B cell (primary cell): ENCODE data around the gene UBXN6. TPM values are rescaled to one million over a fixed set of nuclear protein-coding genes. Genes with fewer than 3 reads are reported as not detected.

Source experiments
- ATAC-seq: fragments of 200-7000 bp; cut with Tn5 transposase; one replicate; pipeline ENCODE4 v1.10.0; 2021; ENCODE audit warnings: low read depth, mild to moderate bottlenecking, moderate number of reproducible peaks, moderate library complexity
- CTCF ChIA-PET: fragments of 350-600 bp; sonication (Branson Sonifier 250); formaldehyde crosslinking; loops from one replicate; lab custom pipeline; 2021; ENCODE audit warnings: antibody characterized with exemption, inconsistent platforms; lab: Charles Lee
- POLR2A ChIA-PET: fragments of 350-600 bp; sonication (Branson Sonifier 250); formaldehyde crosslinking; loops from one replicate; lab custom pipeline; 2021; ENCODE audit warnings: antibody characterized with exemption; lab: Charles Lee
- DNase-seq: peaks from one replicate; pipeline ENCODE4 v3.0.0; 2013
- H2AFZ ChIP-seq: 2 replicates; pipeline ENCODE4 v1.6.1; 2012; ENCODE audit warnings: mild to moderate bottlenecking, low read depth, low read length; ENCODE audit not compliant: insufficient read depth, poor library complexity, severe bottlenecking
- H3K27ac ChIP-seq, 2 donors: 1 replicate in 1 of 2; 2 replicates in 1 of 2; pipeline ENCODE4 v1.5.1; 2012 to 2013; ENCODE audit warnings: low read length in 2 of 2, mild to moderate bottlenecking in 2 of 2, moderate library complexity in 1 of 2
- H3K27me3 ChIP-seq, 4 experiments: fragments of 200-600 bp in 1 of 4; sonication (generic) in 1 of 4; replicated peaks in 1 of 4; 1 replicate in 2 of 4; 2 replicates in 2 of 4; pipeline versions ENCODE4 v1.6.1 to v1.7.0; 2013 to 2016; ENCODE audit warnings: low read length in 3 of 4, mild to moderate bottlenecking in 2 of 4, mixed read lengths in 1 of 4, moderate library complexity in 1 of 4; ENCODE audit not compliant: insufficient read depth in 4 of 4, control insufficient read depth in 3 of 4; ENCODE audit errors: control extremely low read depth in 1 of 4
- H3K36me3 ChIP-seq, 2 experiments: replicated peaks in 1 of 2; 1 replicate in 1 of 2; 2 replicates in 1 of 2; pipeline versions ENCODE4 v1.6.1 to v1.7.1; 2013; ENCODE audit warnings: low read length in 1 of 2; ENCODE audit not compliant: insufficient read depth in 2 of 2, control insufficient read depth in 1 of 2; ENCODE audit errors: control extremely low read depth in 1 of 2, extremely low read depth in 1 of 2
- H3K4me1 ChIP-seq, 2 donors: fragments of 200-600 bp in 1 of 2; sonication (generic) in 1 of 2; 1 replicate in 1 of 2; 2 replicates in 1 of 2; pipeline versions ENCODE4 v1.5.1 to v1.6.1; 2013 to 2017; ENCODE audit warnings: low read length in 2 of 2; ENCODE audit not compliant: control insufficient read depth in 2 of 2, insufficient read depth in 2 of 2
- H3K4me2 ChIP-seq: replicated peaks from 2 replicates; pipeline ENCODE3; 2012; ENCODE audit warnings: mild to moderate bottlenecking, low read depth, low read length; ENCODE audit not compliant: poor library complexity, severe bottlenecking
- H3K4me3 ChIP-seq, 5 experiments: fragments of 200-600 bp in 1 of 5; sonication (generic) in 1 of 5; 1 replicate in 3 of 5; 2 replicates in 2 of 5; pipeline versions ENCODE4 v1.5.1 to v1.7.0; 2011 to 2016; ENCODE audit warnings: low read length in 4 of 5, mild to moderate bottlenecking in 4 of 5, low read depth in 2 of 5, control low read depth in 1 of 5, moderate library complexity in 1 of 5; ENCODE audit not compliant: insufficient read depth in 1 of 5; ENCODE audit errors: control extremely low read depth in 1 of 5, extremely low read depth in 1 of 5
- H3K79me2 ChIP-seq: fragments of 200-600 bp; sonication (generic); one replicate; pipeline ENCODE4 v1.6.0; 2016; ENCODE audit warnings: low read length; ENCODE audit not compliant: control insufficient read depth, insufficient read depth
- H3K9ac ChIP-seq: fragments of 200-600 bp; sonication (generic); 2 replicates; pipeline ENCODE4 v1.6.1; 2017; ENCODE audit warnings: mild to moderate bottlenecking, low read length, moderate library complexity
- H3K9me3 ChIP-seq, 3 donors: one replicate each; pipeline versions ENCODE4 v1.6.1 to v1.7.1; 2013; ENCODE audit warnings: low read length in 2 of 3; ENCODE audit not compliant: control insufficient read depth in 2 of 3, insufficient read depth in 1 of 3; ENCODE audit errors: control extremely low read depth in 1 of 3
- H4K20me1 ChIP-seq: 2 replicates; pipeline ENCODE4 v1.6.0; 2012; ENCODE audit warnings: mild to moderate bottlenecking, low read length; ENCODE audit not compliant: insufficient read depth, control insufficient read depth, poor library complexity, severe bottlenecking
- H3K27ac Mint-ChIP-seq: one replicate; pipeline ENCODE4 v1.8.0; 2021; ENCODE audit warnings: mixed read lengths
- H3K27me3 Mint-ChIP-seq: one replicate; pipeline ENCODE4 v1.8.0; 2021; ENCODE audit warnings: mixed read lengths
- H3K4me1 Mint-ChIP-seq: one replicate; pipeline ENCODE4 v1.8.0; 2021; ENCODE audit warnings: mixed read lengths
- H3K4me3 Mint-ChIP-seq: one replicate; pipeline ENCODE4 v1.8.0; 2021; ENCODE audit warnings: mixed read lengths
- H3K9me3 Mint-ChIP-seq: one replicate; pipeline ENCODE4 v1.8.0; 2022; ENCODE audit warnings: mixed read lengths; ENCODE audit not compliant: insufficient read depth
- CTCF ChIP-seq: fragments of 200-600 bp; IDR thresholded peaks from one replicate; pipeline ENCODE4 v1.8.0; 2022; ENCODE audit warnings: antibody characterized with exemption, mild to moderate bottlenecking
- EZH2 ChIP-seq: IDR thresholded peaks from 2 replicates; pipeline ENCODE4 v1.6.1; 2012; ENCODE audit warnings: borderline replicate concordance, low read depth, mild to moderate bottlenecking, moderate library complexity, low read length; ENCODE audit not compliant: insufficient read depth, poor library complexity, severe bottlenecking
- WGBS: methylation state at CpG from one replicate; pipeline ENCODE4 v1.1.5; 2013; ENCODE audit warnings: missing lambda C conversion rate; ENCODE audit not compliant: insufficient coverage; 5-methylcytosine and 5-hydroxymethylcytosine counted together
- intact Hi-C: fragments of 100-400 bp; cut with micrococcal nuclease; formaldehyde crosslinking; loops from one replicate; pipeline ENCODE4 v1.10.0; 2022
- polyA minus RNA-seq: library from RNA; depleted of rRNA, polyadenylated mRNA; stranded (reverse); fragments of >200 nt; gene quantifications from 2 replicates; pipeline ENCODE4 v1.2.3, GENCODE V29; 2012
- polyA plus RNA-seq: library from polyadenylated mRNA; depleted of rRNA; stranded (reverse); fragments of >200 nt; gene quantifications from 2 replicates; pipeline ENCODE4 v1.2.3, GENCODE V29; 2012
- total RNA-seq, 2 donors: library from RNA; stranded (reverse); fragments of 120-200 nt in 1 of 2; gene quantifications; 1 replicate in 1 of 2; 2 replicates in 1 of 2; pipeline versions ENCODE4 v1.2.3 to v1.2.4, GENCODE V29; 2013 to 2022

Gene UBXN6, protein sequence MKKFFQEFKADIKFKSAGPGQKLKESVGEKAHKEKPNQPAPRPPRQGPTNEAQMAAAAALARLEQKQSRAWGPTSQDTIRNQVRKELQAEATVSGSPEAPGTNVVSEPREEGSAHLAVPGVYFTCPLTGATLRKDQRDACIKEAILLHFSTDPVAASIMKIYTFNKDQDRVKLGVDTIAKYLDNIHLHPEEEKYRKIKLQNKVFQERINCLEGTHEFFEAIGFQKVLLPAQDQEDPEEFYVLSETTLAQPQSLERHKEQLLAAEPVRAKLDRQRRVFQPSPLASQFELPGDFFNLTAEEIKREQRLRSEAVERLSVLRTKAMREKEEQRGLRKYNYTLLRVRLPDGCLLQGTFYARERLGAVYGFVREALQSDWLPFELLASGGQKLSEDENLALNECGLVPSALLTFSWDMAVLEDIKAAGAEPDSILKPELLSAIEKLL
- 75.8 and 82.0 TPM in 2 replicates for total RNA-seq
- total RNA-seq (2013) = 38.3 TPM
- 76.6 and 77.6 TPM in 2 replicates for polyA plus RNA-seq
- polyA minus RNA-seq = 54.1 and 71.1 TPM in 2 replicates

DNA sequence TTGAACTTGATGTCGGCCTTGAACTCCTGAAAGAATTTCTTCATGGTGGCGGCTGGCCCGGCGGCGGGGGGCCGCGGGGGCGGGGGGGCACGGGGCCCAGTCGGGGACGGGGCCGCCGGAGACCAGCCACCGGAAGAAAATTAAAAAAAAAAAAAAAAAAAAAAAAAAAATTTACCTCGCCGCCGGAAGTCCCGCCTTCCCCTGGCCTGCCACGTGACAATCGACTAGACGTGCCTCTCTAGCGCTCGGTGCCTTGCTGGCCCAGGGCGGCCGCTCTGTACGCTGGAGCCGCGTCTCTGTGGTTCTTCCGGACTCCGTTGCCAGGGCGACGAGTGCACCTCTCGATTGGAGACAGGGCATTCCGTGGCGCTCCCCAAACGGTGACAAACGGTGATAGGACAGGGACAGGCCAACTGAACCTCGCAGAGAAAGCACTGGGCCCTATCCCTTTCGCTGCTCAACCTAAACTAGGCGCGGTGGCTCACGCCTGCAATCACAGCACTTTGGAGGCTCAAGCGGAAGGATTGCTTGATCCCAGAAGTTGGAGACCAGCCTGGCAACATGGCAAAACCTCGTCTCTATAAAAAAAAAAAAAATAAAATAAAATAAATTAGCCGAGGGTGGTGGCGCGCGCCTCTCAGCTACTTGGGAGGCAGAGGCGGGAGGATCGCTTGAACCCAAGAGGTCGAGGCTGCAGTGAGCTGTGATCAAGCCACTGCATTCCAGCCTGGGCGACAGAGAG lies at the start of gene UBXN6:
TSS of gene UBXN6 (minus strand) at position 141 of the 742 bp plus-strand sequence. CDS start at position 44, 97 bp downstream.
- no peak for TF ChIP-seq CTCF
- TF ChIP-seq EZH2 = no peak
- DNase-seq = peak; percentile 98
- intact Hi-C loops = loop anchor here (1.0 to 5.0 kb wide), 6 partner anchors 13 to 1021 kb away; partner anchors contain the start of genes MPND, SH3GL1 and YJU2

More for the DNA sequence above, at the start of gene UBXN6:
- peak; percentile 95 for ATAC-seq
- CTCF ChIA-PET = interaction anchor here (1.0 kb wide), 2 partner anchors 13 to 14 kb away, joined by 3 read pairs; no protein-coding TSS in a partner anchor
- H3K27me3 ChIP-seq = no peaks in the 10 kb centered on the region
- peaks cover 0 to 6% of the 10 kb centered on the region in 2 experiments for H3K36me3 ChIP-seq
- Mint-ChIP-seq H3K27me3 (no peaks in the 10 kb centered on the region), H3K9me3 (no peaks in the 10 kb centered on the region), H3K4me3 (peak within 1 kb of the TSS; percentile 89), H3K27ac (peak within 1 kb of the TSS; percentile 95), H3K4me1 (peaks cover 24% of the 10 kb centered on the region)
- peak within 1 kb of the TSS; percentile 52 to 76 (median 64) for H3K4me3 ChIP-seq
- peak within 1 kb of the TSS; percentile 73 for H3K9ac ChIP-seq
- H3K79me2 ChIP-seq = peaks cover 18% of the 10 kb centered on the region
- H3K9me3 ChIP-seq = no peaks in the 10 kb centered on the region
- WGBS = 17% methylated on average over 33 of the region's 52 CpGs
- H3K4me1 ChIP-seq = peaks cover 9 to 19% of the 10 kb centered on the region in 2 donors
- H4K20me1 ChIP-seq = peaks cover 35% of the 10 kb centered on the region
- H3K27ac ChIP-seq = peak within 1 kb of the TSS; percentile 60 to 74
- H2AFZ ChIP-seq = peak within 1 kb of the TSS; percentile 77
- POLR2A ChIA-PET = interaction anchor here (0.7 to 1.2 kb wide), 5 partner anchors 13 to 1644 kb away, joined by 3 to 13 read pairs (median 4); partner anchors contain the start of gene CHAF1A
- peak within 1 kb of the TSS; percentile 98 for H3K4me2 ChIP-seq
